ENCODE data around the gene OSTF1.

GRCh38 chr9:75130621-75131230 is 42.4 kb downstream of the OSTF1 start:
- TF ChIP-seq EZH2phosphoT487 (IDR thresholded peaks at IDR 0.05; ENCODE audit: low read depth, severe bottlenecking, unreplicated experiment) (no peak), CTCF (IDR thresholded peaks at IDR 0.05; ENCODE audit: poor library complexity) (no peak)

Data from hepatocyte (in vitro differentiated cells).